GM23338 (cell line): Measurements from ENCODE around the gene CCDC92. TPM values are rescaled to one million over a fixed set of nuclear protein-coding genes. Genes with fewer than 3 reads are reported as not detected.

Experiments
- ATAC-seq: fragments of 200-7000 bp; cut with Tn5 transposase; 3 replicates; pipeline ENCODE4 v1.9.1; 2020
- DNase-seq: peaks from one replicate; pipeline ENCODE4 v3.0.0-alpha.2; 2015; ENCODE audit warnings: low spot score
- H2AFZ ChIP-seq: fragments of 200-600 bp; sonication (generic); 2 replicates; pipeline ENCODE4 v1.8.0; 2016; ENCODE audit warnings: antibody characterized with exemption, mild to moderate bottlenecking, moderate library complexity
- H3F3A ChIP-seq: fragments of 200-600 bp; sonication (generic); replicated peaks from 2 replicates; pipeline ENCODE4 v1.8.0; 2017; ENCODE audit warnings: antibody characterized with exemption, mixed run types, low read depth
- H3K27ac ChIP-seq: fragments of 200-600 bp; sonication (generic); 2 replicates; pipeline ENCODE4 v1.6.1; 2016; ENCODE audit warnings: low read depth
- H3K27me3 ChIP-seq: fragments of 200-600 bp; sonication (generic); 2 replicates; pipeline ENCODE4 v1.8.0; 2016; ENCODE audit warnings: mild to moderate bottlenecking, mixed run types, moderate library complexity; ENCODE audit not compliant: insufficient read depth
- H3K36me3 ChIP-seq: fragments of 200-600 bp; sonication (generic); 2 replicates; pipeline ENCODE4 v1.8.0; 2016; ENCODE audit warnings: mild to moderate bottlenecking; ENCODE audit not compliant: insufficient read depth
- H3K4me1 ChIP-seq: fragments of 200-600 bp; sonication (generic); 2 replicates; pipeline ENCODE4 v1.8.0; 2016; ENCODE audit warnings: mild to moderate bottlenecking, moderate library complexity; ENCODE audit not compliant: insufficient read depth
- H3K4me2 ChIP-seq: fragments of 200-600 bp; sonication (generic); 2 replicates; pipeline ENCODE4 v1.7.1; 2017; ENCODE audit warnings: mixed run types
- H3K4me3 ChIP-seq: fragments of 200-600 bp; sonication (generic); 2 replicates; pipeline ENCODE4 v1.6.1; 2016; ENCODE audit warnings: mixed run types
- H3K79me2 ChIP-seq: fragments of 200-600 bp; sonication (generic); replicated peaks from 2 replicates; pipeline ENCODE4 v1.8.0; 2017; ENCODE audit warnings: mild to moderate bottlenecking; ENCODE audit not compliant: insufficient read depth
- H3K9me2 ChIP-seq: fragments of 200-600 bp; sonication (generic); 2 replicates; pipeline ENCODE4 v1.8.0; 2017; ENCODE audit not compliant: insufficient read depth
- H4K20me1 ChIP-seq: fragments of 200-600 bp; sonication (generic); replicated peaks from 2 replicates; pipeline ENCODE4 v1.8.0; 2017; ENCODE audit warnings: mild to moderate bottlenecking; ENCODE audit not compliant: insufficient read depth
- H3K27ac Mint-ChIP-seq: 2 replicates; pipeline ENCODE4 v1.8.0; 2020; ENCODE audit warnings: inconsistent platforms, mild to moderate bottlenecking, moderate library complexity, mixed read lengths
- H3K27me3 Mint-ChIP-seq: 3 replicates; pipeline ENCODE4 v1.8.0; 2022; ENCODE audit warnings: low read depth, mild to moderate bottlenecking, moderate library complexity, mixed read lengths, inconsistent platforms; ENCODE audit not compliant: insufficient read depth, poor library complexity
- H3K36me3 Mint-ChIP-seq: 3 replicates; pipeline ENCODE4 v1.8.0; 2021; ENCODE audit warnings: low read depth, mild to moderate bottlenecking, inconsistent platforms, moderate library complexity, mixed read lengths
- H3K4me1 Mint-ChIP-seq: 3 replicates; pipeline ENCODE4 v1.8.0; 2020; ENCODE audit warnings: mild to moderate bottlenecking, inconsistent platforms, mixed read lengths
- H3K4me3 Mint-ChIP-seq: 3 replicates; pipeline ENCODE4 v1.8.0; 2021; ENCODE audit warnings: moderate library complexity, mild to moderate bottlenecking, inconsistent platforms, mixed read lengths
- H3K9me3 Mint-ChIP-seq: 3 replicates; pipeline ENCODE4 v1.8.0; 2020; ENCODE audit warnings: moderate library complexity, mild to moderate bottlenecking, inconsistent platforms, mixed read lengths
- CREB1 ChIP-seq: fragments of 250-450 bp; sonication (Bioruptor Pico); IDR thresholded peaks from 2 replicates; pipeline ENCODE4 v1.5.0; 2020; ENCODE audit warnings: low read depth, mild to moderate bottlenecking, moderate library complexity
- CTCF ChIP-seq, 2 experiments: fragments of 200-600 bp in 1 of 2; sonication (generic) in 1 of 2; conservative IDR thresholded peaks; 2 replicates each; pipeline versions ENCODE4 v1.5.1 to v1.6.1; 2016 to 2017; ENCODE audit warnings: antibody characterized with exemption in 2 of 2, low read depth in 2 of 2, mild to moderate bottlenecking in 2 of 2, moderate library complexity in 1 of 2
- ETS1 ChIP-seq: IDR thresholded peaks from 2 replicates; pipeline ENCODE4 v1.6.1; 2016; ENCODE audit warnings: antibody characterized with exemption
- EZH2 ChIP-seq: fragments of 200-600 bp; sonication (generic); IDR thresholded peaks from one replicate; pipeline ENCODE4 v1.8.0; 2017; ENCODE audit warnings: antibody characterized with exemption, mild to moderate bottlenecking, low read depth; ENCODE audit not compliant: unreplicated experiment
- EZH2phosphoT487 ChIP-seq: fragments of 200-600 bp; sonication (generic); IDR thresholded peaks from one replicate; pipeline ENCODE4 v1.8.1; 2018; ENCODE audit warnings: antibody characterized with exemption; ENCODE audit not compliant: unreplicated experiment
- JUNB ChIP-seq: IDR thresholded peaks from one replicate; pipeline ENCODE4 v1.6.1; 2016; ENCODE audit warnings: antibody characterized with exemption; ENCODE audit not compliant: unreplicated experiment
- POLR2AphosphoS5 ChIP-seq: IDR thresholded peaks from 2 replicates; pipeline ENCODE4 v1.6.1; 2016; ENCODE audit warnings: antibody characterized with exemption, low read depth
- STAT1 ChIP-seq: IDR thresholded peaks from one replicate; pipeline ENCODE4 v1.6.1; 2016; ENCODE audit warnings: antibody characterized with exemption; ENCODE audit not compliant: unreplicated experiment
- ZNF114 ChIP-seq: fragments of 250-450 bp; sonication (Bioruptor Pico); IDR thresholded peaks from 2 replicates; pipeline ENCODE4 v1.5.0; 2020; ENCODE audit warnings: mild to moderate bottlenecking, moderate library complexity
- polyA plus RNA-seq: library from polyadenylated mRNA; unstranded; fragments of >200 nt; fragmentation: Nextera tagmentation; extraction: Ambion mirVana; gene quantifications from 2 replicates; pipeline ENCODE4 v1.2.1, GENCODE V29; 2016
- total RNA-seq: library from RNA; depleted of rRNA; stranded (reverse); fragments of >200 nt; shearing (Covaris generic); gene quantifications from 2 replicates; pipeline ENCODE4 v1.2.3, GENCODE V29; 2014
- TF ChIP-seq, protein P1 (sequence below): IDR thresholded peaks from one replicate; pipeline ENCODE4 v1.6.1; 2018; ENCODE audit warnings: antibody characterized with exemption; ENCODE audit not compliant: unreplicated experiment

The CCDC92 gene
- total and polyA plus RNA-seq, 2 experiments from 2014 or later = 0.08 to 0.31 TPM

DNA sequence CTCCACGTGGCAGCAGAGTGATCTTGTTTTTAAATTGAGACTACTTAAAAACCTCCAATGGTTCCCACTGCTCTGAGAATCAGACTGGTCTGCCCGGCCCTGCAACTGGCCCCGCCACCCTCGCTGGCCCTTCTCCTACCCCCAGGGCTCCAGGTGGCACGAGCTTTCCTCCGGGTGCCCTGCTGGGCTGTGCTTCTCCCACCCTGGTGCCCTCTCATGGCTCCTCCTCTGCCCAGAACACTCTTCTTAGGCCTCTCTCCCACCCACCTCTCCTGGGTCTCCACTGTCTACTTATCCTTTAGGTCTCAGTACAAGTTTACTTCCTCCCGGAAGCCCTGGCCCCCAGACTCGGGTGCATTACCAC is 26.5 kb downstream of the CCDC92 start (continued):
- TF ChIP-seq JUNB (no peak), EZH2phosphoT487 (no peak), CTCF (conservative IDR thresholded peaks at IDR 0.05; ENCODE audit: low read depth in 2 of 2) (no peak)

- no peak overlapping the region for H3K4me3 ChIP-seq
- DNase-seq (no peak), ATAC-seq (no peak)
- 0 out of 2 replicates have a peak, but pooled peaks cover 4% of the 10 kb centered on the region for H3K27me3 ChIP-seq
- H2AFZ ChIP-seq = no peak overlapping the region
- Mint-ChIP-seq H3K4me1 (no peaks in the 10 kb centered on the region; the same call in 2 of the 3 replicates), H3K9me3 (peaks cover 14% of the 10 kb centered on the region), H3K4me3 (no peak overlapping the region), H3K27ac (no peak overlapping the region), H3K27me3 (peaks cover 12% of the 10 kb centered on the region), H3K36me3 (peaks cover 2% of the 10 kb centered on the region; the same call in 1 of the 3 replicates)
- no peaks in the 10 kb centered on the region for H3F3A ChIP-seq
- TF ChIP-seq STAT1 = no peak
- no peak for TF ChIP-seq POLR2AphosphoS5
- no peak for TF ChIP-seq EZH2
- TF ChIP-seq CREB1 (CRISPR knock-in tag) = no peak
- TF ChIP-seq EZH2phosphoT487 = no peak
- TF ChIP-seq ETS1 = no peak
- TF ChIP-seq ZNF114 (CRISPR knock-in tag) = no peak
- TF ChIP-seq, protein P1, sequence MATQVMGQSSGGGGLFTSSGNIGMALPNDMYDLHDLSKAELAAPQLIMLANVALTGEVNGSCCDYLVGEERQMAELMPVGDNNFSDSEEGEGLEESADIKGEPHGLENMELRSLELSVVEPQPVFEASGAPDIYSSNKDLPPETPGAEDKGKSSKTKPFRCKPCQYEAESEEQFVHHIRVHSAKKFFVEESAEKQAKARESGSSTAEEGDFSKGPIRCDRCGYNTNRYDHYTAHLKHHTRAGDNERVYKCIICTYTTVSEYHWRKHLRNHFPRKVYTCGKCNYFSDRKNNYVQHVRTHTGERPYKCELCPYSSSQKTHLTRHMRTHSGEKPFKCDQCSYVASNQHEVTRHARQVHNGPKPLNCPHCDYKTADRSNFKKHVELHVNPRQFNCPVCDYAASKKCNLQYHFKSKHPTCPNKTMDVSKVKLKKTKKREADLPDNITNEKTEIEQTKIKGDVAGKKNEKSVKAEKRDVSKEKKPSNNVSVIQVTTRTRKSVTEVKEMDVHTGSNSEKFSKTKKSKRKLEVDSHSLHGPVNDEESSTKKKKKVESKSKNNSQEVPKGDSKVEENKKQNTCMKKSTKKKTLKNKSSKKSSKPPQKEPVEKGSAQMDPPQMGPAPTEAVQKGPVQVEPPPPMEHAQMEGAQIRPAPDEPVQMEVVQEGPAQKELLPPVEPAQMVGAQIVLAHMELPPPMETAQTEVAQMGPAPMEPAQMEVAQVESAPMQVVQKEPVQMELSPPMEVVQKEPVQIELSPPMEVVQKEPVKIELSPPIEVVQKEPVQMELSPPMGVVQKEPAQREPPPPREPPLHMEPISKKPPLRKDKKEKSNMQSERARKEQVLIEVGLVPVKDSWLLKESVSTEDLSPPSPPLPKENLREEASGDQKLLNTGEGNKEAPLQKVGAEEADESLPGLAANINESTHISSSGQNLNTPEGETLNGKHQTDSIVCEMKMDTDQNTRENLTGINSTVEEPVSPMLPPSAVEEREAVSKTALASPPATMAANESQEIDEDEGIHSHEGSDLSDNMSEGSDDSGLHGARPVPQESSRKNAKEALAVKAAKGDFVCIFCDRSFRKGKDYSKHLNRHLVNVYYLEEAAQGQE = no peak
- no peak for TF ChIP-seq JUNB
- no peak overlapping the region for H3K4me2 ChIP-seq
- no peaks in the 10 kb centered on the region; the same call in 1 of the 2 replicates for H3K36me3 ChIP-seq
- no peaks in the 10 kb centered on the region for H4K20me1 ChIP-seq
- H3K27ac ChIP-seq = no peak overlapping the region
- no peaks in the 10 kb centered on the region for H3K79me2 ChIP-seq
- H3K4me1 ChIP-seq = no peaks in the 10 kb centered on the region
- no peaks in the 10 kb centered on the region for H3K9me2 ChIP-seq
Observed at GRCh38 chr12:123945287-123946151, 27.1 kb downstream of the CCDC92 start.
